AG04449 (cell line): Measurements from ENCODE around the gene DIAPH2.

ENCODE experiments used
- CTCF ChIA-PET: fragments of 350-600 bp; formaldehyde crosslinking; extraction: SDS; loops from one replicate; lab custom pipeline; 2021; ENCODE audit warnings: antibody characterized with exemption; lab: Yijun Ruan, JAX
- POLR2A ChIA-PET: fragments of 400-600, 350-600 bp; formaldehyde crosslinking; extraction: SDS; loops from one replicate; lab custom pipeline; 2020; ENCODE audit warnings: antibody characterized with exemption, inconsistent platforms; lab: Yijun Ruan, JAX
- DNase-seq: peaks from one replicate; pipeline ENCODE4 v3.0.0-alpha.2; 2010; ENCODE audit warnings: low read depth, low spot score
- H3K4me3 ChIP-seq: 2 replicates; pipeline ENCODE4 v1.5.1; 2011; ENCODE audit warnings: low read depth, mild to moderate bottlenecking, control low read depth, low read length
- TF ChIP-seq, protein P1 (sequence below): IDR thresholded peaks from one replicate; pipeline ENCODE4 v1.5.1; 2011; ENCODE audit warnings: mild to moderate bottlenecking, moderate library complexity, low read length, control low read depth, inconsistent platforms; ENCODE audit not compliant: insufficient read depth; ENCODE audit errors: missing control alignments

The DIAPH2 gene

GRCh38 chrX:97030463-97030862, 345.8 kb downstream of the DIAPH2 start:
- ChIA-PET POLR2A (no interaction called here), CTCF (interaction anchor here (1.2 to 1.4 kb wide), 2 partner anchors 8 to 9 kb away, joined by 3 read pairs; no protein-coding TSS in a partner anchor)
- TF ChIP-seq, protein P1, sequence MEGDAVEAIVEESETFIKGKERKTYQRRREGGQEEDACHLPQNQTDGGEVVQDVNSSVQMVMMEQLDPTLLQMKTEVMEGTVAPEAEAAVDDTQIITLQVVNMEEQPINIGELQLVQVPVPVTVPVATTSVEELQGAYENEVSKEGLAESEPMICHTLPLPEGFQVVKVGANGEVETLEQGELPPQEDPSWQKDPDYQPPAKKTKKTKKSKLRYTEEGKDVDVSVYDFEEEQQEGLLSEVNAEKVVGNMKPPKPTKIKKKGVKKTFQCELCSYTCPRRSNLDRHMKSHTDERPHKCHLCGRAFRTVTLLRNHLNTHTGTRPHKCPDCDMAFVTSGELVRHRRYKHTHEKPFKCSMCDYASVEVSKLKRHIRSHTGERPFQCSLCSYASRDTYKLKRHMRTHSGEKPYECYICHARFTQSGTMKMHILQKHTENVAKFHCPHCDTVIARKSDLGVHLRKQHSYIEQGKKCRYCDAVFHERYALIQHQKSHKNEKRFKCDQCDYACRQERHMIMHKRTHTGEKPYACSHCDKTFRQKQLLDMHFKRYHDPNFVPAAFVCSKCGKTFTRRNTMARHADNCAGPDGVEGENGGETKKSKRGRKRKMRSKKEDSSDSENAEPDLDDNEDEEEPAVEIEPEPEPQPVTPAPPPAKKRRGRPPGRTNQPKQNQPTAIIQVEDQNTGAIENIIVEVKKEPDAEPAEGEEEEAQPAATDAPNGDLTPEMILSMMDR = no peak
- H3K4me3 ChIP-seq = no peak overlapping the region
- no peak for DNase-seq

DNA sequence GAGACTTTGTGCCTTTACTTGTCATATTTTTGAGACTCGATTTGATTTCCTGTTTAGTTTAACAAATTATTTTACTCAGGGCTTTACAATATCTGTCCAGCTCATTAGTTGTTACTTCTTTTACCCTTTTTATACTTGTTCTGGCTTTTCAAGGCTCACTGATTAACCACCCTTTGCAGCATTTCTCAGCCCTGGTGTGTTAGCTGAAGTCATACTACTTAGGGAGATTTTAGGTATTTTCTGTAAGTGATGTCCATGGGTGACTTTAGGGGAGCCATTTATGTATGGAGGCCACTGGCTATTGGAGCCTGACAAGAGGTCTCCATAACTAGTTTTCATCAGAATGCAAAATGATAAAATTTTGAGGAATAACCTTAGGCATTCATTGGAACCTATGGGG, 346.3 kb downstream of the DIAPH2 start:
- CTCF ChIA-PET = interaction anchor here (1.2 to 1.4 kb wide), 2 partner anchors 8 to 9 kb away, joined by 3 read pairs; no protein-coding TSS in a partner anchor
- DNase-seq = no peak
- H3K4me3 ChIP-seq = no peak overlapping the region
- TF ChIP-seq, protein P1 = no peak
- POLR2A ChIA-PET = no interaction called here

GRCh38 chrX:97039363-97040029, 354.9 kb downstream of the DIAPH2 start:
- ChIA-PET CTCF (interaction anchor here (0.7 kb wide), 1 partner anchor 9 kb away, joined by 3 read pairs; no protein-coding TSS in a partner anchor), POLR2A (no interaction called here)
- H3K4me3 ChIP-seq = no peak overlapping the region
- no peak for DNase-seq
- TF ChIP-seq, protein P1 = no peak

- no peak for DNase-seq
- TF ChIP-seq, protein P1 = no peak
- POLR2A ChIA-PET = no interaction called here
- CTCF ChIA-PET = no interaction called here
- no peak overlapping the region for H3K4me3 ChIP-seq
Measured at GRCh38 chrX:97045470-97045869, 360.8 kb downstream of the DIAPH2 start.

GRCh38 chrX:97046867-97047266, 362.2 kb downstream of the DIAPH2 start:
- ChIA-PET CTCF (no interaction called here), POLR2A (no interaction called here)
- TF ChIP-seq, protein P1 = no peak
- H3K4me3 ChIP-seq = no peak overlapping the region
- DNase-seq = no peak

DNA sequence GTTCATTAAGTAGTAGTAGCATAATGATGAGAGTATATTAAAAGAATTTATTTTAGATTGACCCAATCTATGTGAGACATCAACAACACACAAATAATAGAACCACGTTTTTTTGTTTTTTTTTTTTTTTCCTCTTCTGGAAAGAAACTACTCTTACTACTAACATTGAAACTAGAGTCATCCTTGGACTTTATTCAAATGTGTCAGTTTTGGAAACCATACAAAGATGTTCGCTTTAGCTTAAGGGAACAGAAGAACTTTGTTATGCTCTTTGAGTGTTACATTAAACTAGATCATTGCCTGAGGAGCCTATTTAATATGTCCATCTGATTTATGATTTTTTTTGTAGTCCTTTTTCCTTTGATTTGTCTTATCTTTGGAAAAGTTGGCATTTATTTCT, 365.8 kb downstream of the DIAPH2 start:
- no peak overlapping the region for H3K4me3 ChIP-seq
- ChIA-PET CTCF (no interaction called here), POLR2A (no interaction called here)
- no peak for DNase-seq
- TF ChIP-seq, protein P1 = no peak
